Esophagus muscularis mucosa (tissue), 4 donors: ENCODE results near the gene SELENOK.

Source experiments
- EP300 ChIP-seq: sonication (generic); formaldehyde crosslinking; IDR thresholded peaks from one replicate; pipeline ENCODE4 v1.6.1; 2017; ENCODE audit warnings: antibody characterized with exemption
- POLR2AphosphoS5 ChIP-seq, 2 donors: sonication (generic); formaldehyde crosslinking; IDR thresholded peaks; one replicate each; pipeline ENCODE4 v1.6.1; 2017; ENCODE audit warnings: antibody characterized with exemption in 2 of 2
- TF ChIP-seq, protein P1 (sequence below), 3 experiments: fragments of 200-600 bp in 2 of 3; fragments of 450-650 bp in 1 of 3; sonication (generic) in 2 of 3; IDR thresholded peaks; one replicate each; pipeline ENCODE4 v1.5.1; 2017 to 2019; ENCODE audit warnings: antibody characterized with exemption in 3 of 3, mild to moderate bottlenecking in 2 of 3, moderate library complexity in 1 of 3

GRCh38 chr3:53880396-53881345 is 11.0 kb downstream of the SELENOK start:
- TF ChIP-seq, protein P1, sequence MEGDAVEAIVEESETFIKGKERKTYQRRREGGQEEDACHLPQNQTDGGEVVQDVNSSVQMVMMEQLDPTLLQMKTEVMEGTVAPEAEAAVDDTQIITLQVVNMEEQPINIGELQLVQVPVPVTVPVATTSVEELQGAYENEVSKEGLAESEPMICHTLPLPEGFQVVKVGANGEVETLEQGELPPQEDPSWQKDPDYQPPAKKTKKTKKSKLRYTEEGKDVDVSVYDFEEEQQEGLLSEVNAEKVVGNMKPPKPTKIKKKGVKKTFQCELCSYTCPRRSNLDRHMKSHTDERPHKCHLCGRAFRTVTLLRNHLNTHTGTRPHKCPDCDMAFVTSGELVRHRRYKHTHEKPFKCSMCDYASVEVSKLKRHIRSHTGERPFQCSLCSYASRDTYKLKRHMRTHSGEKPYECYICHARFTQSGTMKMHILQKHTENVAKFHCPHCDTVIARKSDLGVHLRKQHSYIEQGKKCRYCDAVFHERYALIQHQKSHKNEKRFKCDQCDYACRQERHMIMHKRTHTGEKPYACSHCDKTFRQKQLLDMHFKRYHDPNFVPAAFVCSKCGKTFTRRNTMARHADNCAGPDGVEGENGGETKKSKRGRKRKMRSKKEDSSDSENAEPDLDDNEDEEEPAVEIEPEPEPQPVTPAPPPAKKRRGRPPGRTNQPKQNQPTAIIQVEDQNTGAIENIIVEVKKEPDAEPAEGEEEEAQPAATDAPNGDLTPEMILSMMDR (IDR thresholded peaks at IDR 0.05) = no peak
- TF ChIP-seq EP300 = no peak
- TF ChIP-seq POLR2AphosphoS5 (IDR thresholded peaks at IDR 0.05) = no peak
